GM12878 (cell line): ENCODE results near the gene LIMS2.

Experiments
- ATF2 ChIP-seq: IDR thresholded peaks from 2 replicates; pipeline ENCODE4 v1.6.1; 2012; ENCODE audit warnings: low read length, inconsistent platforms
- ATF7 ChIP-seq: fragments of 450-650 bp; IDR thresholded peaks from 2 replicates; pipeline ENCODE4 v1.6.1; 2016; ENCODE audit warnings: low read depth, mild to moderate bottlenecking
- CHD1 ChIP-seq: IDR thresholded peaks from 2 replicates; pipeline ENCODE4 v1.6.1; 2012; ENCODE audit warnings: low read depth, low read length, improper control_type of control experiment
- CHD2 ChIP-seq: IDR thresholded peaks from 2 replicates; pipeline ENCODE4 v1.6.1; 2011; ENCODE audit warnings: low read depth, low read length, improper control_type of control experiment, borderline replicate concordance
- CHD4 ChIP-seq: fragments of 200-600 bp; sonication (generic); IDR thresholded peaks from 2 replicates; pipeline ENCODE4 v1.6.1; 2016; ENCODE audit warnings: mild to moderate bottlenecking
- CTCF ChIP-seq, 3 experiments: IDR thresholded peaks in 2 of 3; conservative IDR thresholded peaks in 1 of 3; 2 replicates each; pipeline ENCODE4 v1.5.1; 2011; ENCODE audit warnings: low read depth in 3 of 3, low read length in 3 of 3, mild to moderate bottlenecking in 3 of 3, control low read depth in 2 of 3, moderate library complexity in 2 of 3, inconsistent platforms in 1 of 3, mixed read lengths in 1 of 3; ENCODE audit not compliant: control insufficient read depth in 2 of 3, insufficient read depth in 1 of 3; ENCODE audit errors: extremely low read depth in 1 of 3
- EZH2 ChIP-seq: IDR thresholded peaks from 2 replicates; pipeline ENCODE4 v1.6.1; 2012; ENCODE audit warnings: low read depth, mild to moderate bottlenecking, control low read depth, inconsistent platforms, low read length, borderline replicate concordance; ENCODE audit not compliant: control insufficient read depth
- MAX ChIP-seq: IDR thresholded peaks from 2 replicates; pipeline ENCODE4 v1.6.1; 2012; ENCODE audit warnings: low read depth, low read length, improper control_type of control experiment
- MEF2B ChIP-seq: fragments of 450-650 bp; IDR thresholded peaks from 2 replicates; pipeline ENCODE4 v1.6.1; 2018; ENCODE audit warnings: mild to moderate bottlenecking, moderate library complexity; ENCODE audit not compliant: partially characterized antibody, poor library complexity, severe bottlenecking
- POLR2A ChIP-seq: IDR thresholded peaks from 2 replicates; pipeline ENCODE4 v1.6.1; 2011; ENCODE audit warnings: low read depth, mild to moderate bottlenecking, low read length
- POLR2AphosphoS2 ChIP-seq: IDR thresholded peaks from 2 replicates; pipeline ENCODE4 v1.6.1; 2011; ENCODE audit warnings: low read depth, mild to moderate bottlenecking, low read length, improper control_type of control experiment, moderate library complexity
- POLR2AphosphoS5 ChIP-seq: IDR thresholded peaks from 2 replicates; pipeline ENCODE4 v1.6.1; 2011; ENCODE audit warnings: mild to moderate bottlenecking, low read length, inconsistent platforms
- TF ChIP-seq, protein P1 (sequence below): IDR thresholded peaks from 2 replicates; pipeline ENCODE4 v1.6.1; 2012; ENCODE audit warnings: mild to moderate bottlenecking, low read depth, low read length
- TF ChIP-seq, protein P2 (sequence below): fragments of 450-650 bp; IDR thresholded peaks from 2 replicates; pipeline ENCODE4 v1.6.1; 2017; ENCODE audit warnings: mild to moderate bottlenecking

GRCh38 chr2:127645395-127646291, 29.7 kb downstream of the LIMS2 start, which contains the start of gene GPR17:
- TF ChIP-seq CTCF (IDR thresholded peaks at IDR 0.05 in 2 of 3, conservative IDR thresholded peaks at IDR 0.05 in 1 of 3; ENCODE audit: control insufficient read depth in 2 of 3, extremely low read depth in 1 of 3, insufficient read depth in 1 of 3, low read depth in 3 of 3, low read length in 3 of 3) = no peak
- TF ChIP-seq CHD1 = no peak
- TF ChIP-seq MAX = no peak
- no peak for TF ChIP-seq ATF2
- TF ChIP-seq, protein P1, sequence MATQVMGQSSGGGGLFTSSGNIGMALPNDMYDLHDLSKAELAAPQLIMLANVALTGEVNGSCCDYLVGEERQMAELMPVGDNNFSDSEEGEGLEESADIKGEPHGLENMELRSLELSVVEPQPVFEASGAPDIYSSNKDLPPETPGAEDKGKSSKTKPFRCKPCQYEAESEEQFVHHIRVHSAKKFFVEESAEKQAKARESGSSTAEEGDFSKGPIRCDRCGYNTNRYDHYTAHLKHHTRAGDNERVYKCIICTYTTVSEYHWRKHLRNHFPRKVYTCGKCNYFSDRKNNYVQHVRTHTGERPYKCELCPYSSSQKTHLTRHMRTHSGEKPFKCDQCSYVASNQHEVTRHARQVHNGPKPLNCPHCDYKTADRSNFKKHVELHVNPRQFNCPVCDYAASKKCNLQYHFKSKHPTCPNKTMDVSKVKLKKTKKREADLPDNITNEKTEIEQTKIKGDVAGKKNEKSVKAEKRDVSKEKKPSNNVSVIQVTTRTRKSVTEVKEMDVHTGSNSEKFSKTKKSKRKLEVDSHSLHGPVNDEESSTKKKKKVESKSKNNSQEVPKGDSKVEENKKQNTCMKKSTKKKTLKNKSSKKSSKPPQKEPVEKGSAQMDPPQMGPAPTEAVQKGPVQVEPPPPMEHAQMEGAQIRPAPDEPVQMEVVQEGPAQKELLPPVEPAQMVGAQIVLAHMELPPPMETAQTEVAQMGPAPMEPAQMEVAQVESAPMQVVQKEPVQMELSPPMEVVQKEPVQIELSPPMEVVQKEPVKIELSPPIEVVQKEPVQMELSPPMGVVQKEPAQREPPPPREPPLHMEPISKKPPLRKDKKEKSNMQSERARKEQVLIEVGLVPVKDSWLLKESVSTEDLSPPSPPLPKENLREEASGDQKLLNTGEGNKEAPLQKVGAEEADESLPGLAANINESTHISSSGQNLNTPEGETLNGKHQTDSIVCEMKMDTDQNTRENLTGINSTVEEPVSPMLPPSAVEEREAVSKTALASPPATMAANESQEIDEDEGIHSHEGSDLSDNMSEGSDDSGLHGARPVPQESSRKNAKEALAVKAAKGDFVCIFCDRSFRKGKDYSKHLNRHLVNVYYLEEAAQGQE = no peak
- no peak for TF ChIP-seq CHD4
- no peak for TF ChIP-seq CHD2
- no peak for TF ChIP-seq POLR2A
- no peak for TF ChIP-seq POLR2AphosphoS5
- TF ChIP-seq MEF2B = no peak
- TF ChIP-seq EZH2 = no peak
- TF ChIP-seq, protein P2, sequence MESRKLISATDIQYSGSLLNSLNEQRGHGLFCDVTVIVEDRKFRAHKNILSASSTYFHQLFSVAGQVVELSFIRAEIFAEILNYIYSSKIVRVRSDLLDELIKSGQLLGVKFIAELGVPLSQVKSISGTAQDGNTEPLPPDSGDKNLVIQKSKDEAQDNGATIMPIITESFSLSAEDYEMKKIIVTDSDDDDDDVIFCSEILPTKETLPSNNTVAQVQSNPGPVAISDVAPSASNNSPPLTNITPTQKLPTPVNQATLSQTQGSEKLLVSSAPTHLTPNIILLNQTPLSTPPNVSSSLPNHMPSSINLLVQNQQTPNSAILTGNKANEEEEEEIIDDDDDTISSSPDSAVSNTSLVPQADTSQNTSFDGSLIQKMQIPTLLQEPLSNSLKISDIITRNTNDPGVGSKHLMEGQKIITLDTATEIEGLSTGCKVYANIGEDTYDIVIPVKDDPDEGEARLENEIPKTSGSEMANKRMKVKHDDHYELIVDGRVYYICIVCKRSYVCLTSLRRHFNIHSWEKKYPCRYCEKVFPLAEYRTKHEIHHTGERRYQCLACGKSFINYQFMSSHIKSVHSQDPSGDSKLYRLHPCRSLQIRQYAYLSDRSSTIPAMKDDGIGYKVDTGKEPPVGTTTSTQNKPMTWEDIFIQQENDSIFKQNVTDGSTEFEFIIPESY = no peak
- TF ChIP-seq ATF7 = no peak
- TF ChIP-seq POLR2AphosphoS2 = no peak
